Jurkat, Clone E6-1 (cell line): ENCODE results near the gene PMEPA1.

Source experiments
- DNase-seq: peaks from one replicate; pipeline ENCODE4 v3.0.0-alpha.2; 2011; ENCODE audit warnings: low read depth, low spot score
- H3K4me3 ChIP-seq: 2 replicates; pipeline ENCODE4 v1.5.1; 2011; ENCODE audit warnings: mild to moderate bottlenecking, low read length, control low read depth, moderate library complexity

PMEPA1 gene

GRCh38 chr20:57603120-57603519 is 106.7 kb downstream of the PMEPA1 start:
- no peak for DNase-seq
- no peak overlapping the region for H3K4me3 ChIP-seq

- DNase-seq = no peak
- H3K4me3 ChIP-seq = no peak overlapping the region
Observed at GRCh38 chr20:57601737-57602136, 108.1 kb downstream of the PMEPA1 start.

GRCh38 chr20:57601211-57601570 is 108.6 kb downstream of the PMEPA1 start:
- DNase-seq = no peak
- H3K4me3 ChIP-seq = no peak overlapping the region

- no peak for DNase-seq
- no peak overlapping the region for H3K4me3 ChIP-seq
Observed at GRCh38 chr20:57600320-57601210, 109.2 kb downstream of the PMEPA1 start.

GRCh38 chr20:57598491-57598890 is 111.3 kb downstream of the PMEPA1 start:
- no peak for DNase-seq
- no peak overlapping the region for H3K4me3 ChIP-seq
